ENCODE data around the gene ARHGEF38.

DNA sequence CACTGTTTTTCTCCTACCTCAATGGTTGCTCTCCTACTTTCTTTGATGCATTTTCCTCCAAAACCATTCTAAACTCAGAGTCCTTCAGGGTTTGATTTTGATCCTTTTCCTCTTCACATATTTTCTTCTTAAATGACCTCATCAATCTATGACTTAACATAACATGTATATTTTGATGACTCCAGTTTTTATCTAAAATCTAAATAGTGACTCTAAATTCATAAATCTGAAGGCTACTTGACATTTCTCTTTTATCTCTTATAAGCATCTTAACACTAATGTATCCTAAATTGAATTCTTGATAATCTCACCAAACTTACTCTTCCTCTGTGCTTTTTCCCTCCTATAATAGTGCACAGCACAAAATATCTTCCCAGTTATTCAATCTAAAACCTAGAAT lies 4.7 kb upstream of the ARHGEF38 start:
- TF ChIP-seq CTCF (tag by site-specific recombination; IDR thresholded peaks at IDR 0.05) (no peak), GFI1B (tag by site-specific recombination; IDR thresholded peaks at IDR 0.05) (no peak)

Data from HEK293 (cell line).